ENCODE data around the gene CNPY1. TPM values are rescaled to one million over a fixed set of nuclear protein-coding genes. Genes with fewer than 3 reads are reported as not detected.

CNPY1 gene
- total and polyA plus RNA-seq, 2 of the 8 experiments (the other 6 are each of a cell fraction or from before 2014, with no cell fraction given): not detected

- Histone ChIP-seq H2AK5ac (ENCODE audit: low read depth, low read length) (no peak overlapping the region), H3K36me3 (ENCODE audit: control insufficient read depth in 2 of 4, insufficient read depth in 4 of 4, low read length in 3 of 4) (no peaks in the 10 kb centered on the region), H3K9ac (replicated peaks in 1 of 4; ENCODE audit: extremely low read depth in 1 of 4, low read depth in 3 of 4, low read length in 3 of 4) (no peak overlapping the region), H3K9me3 (ENCODE audit: insufficient read depth in 2 of 2, low read depth in 1 of 2, low read length in 1 of 2) (peaks cover 0 to 3% of the 10 kb centered on the region in 2 experiments; a peak in 1 of 4 replicates), H3K4me2 (ENCODE audit: insufficient read depth in 1 of 2, low read depth in 2 of 2, low read length in 2 of 2) (no peak overlapping the region), H4K91ac (replicated peaks; ENCODE audit: insufficient read length, low read length) (no peak overlapping the region), H3K79me2 (ENCODE audit: control insufficient read depth in 1 of 2, insufficient read depth in 2 of 2, low read length in 2 of 2) (no peaks in the 10 kb centered on the region), H4K8ac (ENCODE audit: extremely low read depth, insufficient read depth, low read length) (no peak overlapping the region), H3K18ac (ENCODE audit: extremely low read depth, low read length) (no peak overlapping the region), H3K27me3 (replicated peaks in 1 of 4; ENCODE audit: control insufficient read depth in 3 of 4, extremely low read depth in 1 of 4, insufficient read depth in 3 of 4, low read length in 3 of 4) (peaks cover 0 to 27% (median 15%) of the 10 kb centered on the region in 4 experiments; a peak in 6 of 7 replicates), H3K23me2 (ENCODE audit: low read depth, low read length) (no peaks in the 10 kb centered on the region), H2BK5ac (ENCODE audit: low read depth, low read length) (no peak overlapping the region), H4K5ac (ENCODE audit: insufficient read length, low read depth, low read length) (no peak overlapping the region), H2BK20ac (ENCODE audit: low read length) (no peak overlapping the region), H2AFZ (ENCODE audit: low read length) (no peak overlapping the region), H4K20me1 (replicated peaks in 1 of 2; ENCODE audit: control insufficient read depth in 1 of 2, insufficient read depth in 2 of 2, low read length in 2 of 2) (no peaks in the 10 kb centered on the region), H3K14ac (ENCODE audit: insufficient read length) (no peak overlapping the region), H2BK15ac (ENCODE audit: low read length) (no peak overlapping the region), H3K79me1 (ENCODE audit: low read depth, low read length) (no peaks in the 10 kb centered on the region), H3K56ac (replicated peaks; ENCODE audit: insufficient read length, low read depth, low read length) (no peak overlapping the region), H3K4me3 (ENCODE audit: extremely low read depth in 1 of 4, insufficient read depth in 2 of 4, low read depth in 3 of 4, low read length in 4 of 4) (no peak overlapping the region), H3K23ac (ENCODE audit: insufficient read length) (no peak overlapping the region), H3K4ac (replicated peaks; ENCODE audit: insufficient read length, low read depth, low read length) (no peak overlapping the region), H2BK12ac (ENCODE audit: low read depth, low read length) (no peak overlapping the region), H3K4me1 (replicated peaks in 1 of 4; ENCODE audit: control insufficient read depth in 3 of 4, insufficient read depth in 4 of 4, low read length in 3 of 4) (no peaks in the 10 kb centered on the region), H3K27ac (ENCODE audit: low read depth, low read length) (no peak overlapping the region), H2BK120ac (replicated peaks; ENCODE audit: low read depth, low read length) (no peak overlapping the region)
- ChIA-PET CTCF (ENCODE audit: partially characterized antibody) (interaction anchor here (0.6 to 1.5 kb wide), 2 partner anchors 159 to 286 kb away, joined by 3 to 5 read pairs; no protein-coding TSS in a partner anchor), POLR2A (ENCODE audit: partially characterized antibody) (no interaction called here)
- 90% methylated on average over 21 of the region's 21 CpGs; no CpG with 5 or more reads in 1 of the 2 experiments for WGBS, 2 experiments (ENCODE audit: extremely low coverage in 1 of 2, insufficient coverage in 1 of 2, insufficient read length in 1 of 2, insufficient replicate concordance in 2 of 2, low coverage in 1 of 2, low lambda C conversion rate in 2 of 2, missing lambda C conversion rate in 1 of 2)
- TF ChIP-seq ATF3 (IDR thresholded peaks at IDR 0.05; ENCODE audit: insufficient read depth, low read depth, low read length): no peak
- no peak for TF ChIP-seq SUZ12 (IDR thresholded peaks at IDR 0.05; ENCODE audit: low read length)
- no peak for TF ChIP-seq EZH2 (IDR thresholded peaks at IDR 0.05; ENCODE audit: low read depth, low read length, severe bottlenecking)
- TF ChIP-seq YY1 (IDR thresholded peaks at IDR 0.05; ENCODE audit: low read depth, low read length): no peak
- no peak for TF ChIP-seq USF2 (IDR thresholded peaks at IDR 0.05; ENCODE audit: low read length)
- no peak for TF ChIP-seq RBBP5 (IDR thresholded peaks at IDR 0.05; ENCODE audit: borderline replicate concordance, low read depth, low read length)
- TF ChIP-seq BRCA1 (IDR thresholded peaks at IDR 0.05; ENCODE audit: low read depth, low read length): no peak
- TF ChIP-seq EP300 (IDR thresholded peaks at IDR 0.05; ENCODE audit: borderline replicate concordance in 1 of 2, low read depth in 2 of 2, low read length in 2 of 2): no peak
- FAIRE-seq (no peak), DNase-seq (ENCODE audit: low read depth in 1 of 2, low spot score in 2 of 2) (no peak)
Measured at GRCh38 chr7:155521743-155522398, 24.5 kb downstream of the CNPY1 start.

All from H1 (cell line).